ENCODE results near the gene CSMD2.

The CSMD2 gene

DNA sequence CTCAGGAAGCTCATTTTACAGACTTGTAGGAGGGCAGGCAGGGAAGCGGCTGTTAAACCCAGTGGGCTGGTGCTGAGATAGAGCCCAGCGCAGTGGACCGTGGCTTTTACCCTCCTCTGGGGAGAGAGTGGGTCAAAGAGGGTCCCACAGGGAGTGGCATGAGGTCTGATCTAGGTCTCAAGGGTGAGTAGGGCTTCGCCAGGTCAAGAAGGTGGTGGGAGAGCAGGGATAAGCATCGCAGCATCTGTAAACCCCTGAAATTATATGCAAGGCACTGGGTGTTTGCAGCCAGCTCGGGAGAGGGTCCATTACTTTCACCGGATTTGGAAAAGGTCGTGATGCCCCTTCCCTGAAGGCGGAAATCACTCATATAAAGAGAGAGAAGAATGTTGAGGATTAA, 603.5 kb downstream of the CSMD2 start:
- TF ChIP-seq EZH2phosphoT487 (IDR thresholded peaks at IDR 0.05; ENCODE audit: borderline replicate concordance) (no peak), CTCF (conservative IDR thresholded peaks at IDR 0.05; ENCODE audit: low read length) (no peak)
- Histone ChIP-seq H3F3A (ENCODE audit: low read depth) (no peaks in the 10 kb centered on the region), H3K9me2 (replicated peaks; ENCODE audit: low read depth, low read length) (no peaks in the 10 kb centered on the region), H3K27me3 (ENCODE audit: insufficient read depth, low read length, poor library complexity, severe bottlenecking) (no peaks in the 10 kb centered on the region), H4K20me1 (ENCODE audit: insufficient read depth, low read length, poor library complexity, severe bottlenecking) (no peaks in the 10 kb centered on the region), H3K4me3 (ENCODE audit: low read length, poor library complexity, severe bottlenecking) (no peak overlapping the region), H3K36me3 (ENCODE audit: insufficient read depth, low read length) (no peaks in the 10 kb centered on the region), H3K79me2 (ENCODE audit: insufficient read depth, low read length) (no peaks in the 10 kb centered on the region), H3K9ac (ENCODE audit: low read depth, low read length, poor library complexity, severe bottlenecking) (no peak overlapping the region), H2AFZ (ENCODE audit: low read length) (no peak overlapping the region), H3K4me1 (ENCODE audit: insufficient read depth, low read length, poor library complexity, severe bottlenecking) (no peaks in the 10 kb centered on the region), H3K4me2 (ENCODE audit: low read depth, low read length, poor library complexity, severe bottlenecking) (no peak overlapping the region), H3K9me3 (ENCODE audit: insufficient read depth, low read depth, low read length) (no peaks in the 10 kb centered on the region)

DNA sequence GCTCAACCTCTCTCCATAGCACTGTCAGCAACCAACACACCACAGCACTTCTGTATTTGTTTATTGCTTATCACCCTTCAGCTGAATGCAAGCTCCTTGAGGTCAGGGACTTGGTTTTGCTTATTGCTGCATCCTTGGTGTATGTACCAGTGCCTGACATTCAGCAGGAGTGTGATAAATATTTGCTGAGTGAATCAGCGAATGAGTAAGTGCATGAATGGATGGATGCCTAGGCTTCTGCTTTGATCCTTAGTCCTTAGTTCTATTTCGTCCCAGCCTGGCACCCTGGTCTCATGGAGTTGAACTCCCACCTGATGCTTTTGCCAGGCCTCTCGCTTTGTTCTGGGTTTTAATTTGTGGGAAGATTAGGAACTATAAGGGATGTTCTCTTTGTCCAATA, 604.4 kb downstream of the CSMD2 start:
- Histone ChIP-seq H3K79me2 (ENCODE audit: insufficient read depth, low read length) (no peaks in the 10 kb centered on the region), H3K4me3 (ENCODE audit: low read length, poor library complexity, severe bottlenecking) (no peak overlapping the region), H3K9me2 (replicated peaks; ENCODE audit: low read depth, low read length) (no peaks in the 10 kb centered on the region), H2AFZ (ENCODE audit: low read length) (no peak overlapping the region), H4K20me1 (ENCODE audit: insufficient read depth, low read length, poor library complexity, severe bottlenecking) (no peaks in the 10 kb centered on the region), H3K27me3 (ENCODE audit: insufficient read depth, low read length, poor library complexity, severe bottlenecking) (no peaks in the 10 kb centered on the region), H3F3A (ENCODE audit: low read depth) (no peaks in the 10 kb centered on the region), H3K4me1 (ENCODE audit: insufficient read depth, low read length, poor library complexity, severe bottlenecking) (no peaks in the 10 kb centered on the region), H3K4me2 (ENCODE audit: low read depth, low read length, poor library complexity, severe bottlenecking) (no peak overlapping the region), H3K9ac (ENCODE audit: low read depth, low read length, poor library complexity, severe bottlenecking) (no peak overlapping the region), H3K9me3 (ENCODE audit: insufficient read depth, low read depth, low read length) (no peaks in the 10 kb centered on the region), H3K36me3 (ENCODE audit: insufficient read depth, low read length) (no peaks in the 10 kb centered on the region)
- no peak for TF ChIP-seq CTCF (conservative IDR thresholded peaks at IDR 0.05; ENCODE audit: low read length)
- no peak for TF ChIP-seq EZH2phosphoT487 (IDR thresholded peaks at IDR 0.05; ENCODE audit: borderline replicate concordance)

GRCh38 chr1:33548721-33549120, 616.3 kb downstream of the CSMD2 start:
- H4K20me1 ChIP-seq (ENCODE audit: insufficient read depth, low read length, poor library complexity, severe bottlenecking) = no peaks in the 10 kb centered on the region
- TF ChIP-seq EZH2phosphoT487 (IDR thresholded peaks at IDR 0.05; ENCODE audit: borderline replicate concordance) = no peak
- no peak for TF ChIP-seq CTCF (conservative IDR thresholded peaks at IDR 0.05; ENCODE audit: low read length)
- H3K4me2 ChIP-seq (ENCODE audit: low read depth, low read length, poor library complexity, severe bottlenecking) = no peak overlapping the region
- H3K79me2 ChIP-seq (ENCODE audit: insufficient read depth, low read length) = no peaks in the 10 kb centered on the region
- H3K9me3 ChIP-seq (ENCODE audit: insufficient read depth, low read depth, low read length) = no peaks in the 10 kb centered on the region
- H3K9ac ChIP-seq (ENCODE audit: low read depth, low read length, poor library complexity, severe bottlenecking) = no peak overlapping the region
- H3K36me3 ChIP-seq (ENCODE audit: insufficient read depth, low read length) = no peaks in the 10 kb centered on the region
- H3F3A ChIP-seq (ENCODE audit: low read depth) = no peaks in the 10 kb centered on the region
- H3K9me2 ChIP-seq (replicated peaks; ENCODE audit: low read depth, low read length) = no peaks in the 10 kb centered on the region
- H3K4me1 ChIP-seq (ENCODE audit: insufficient read depth, low read length, poor library complexity, severe bottlenecking) = no peaks in the 10 kb centered on the region
- H3K27me3 ChIP-seq (ENCODE audit: insufficient read depth, low read length, poor library complexity, severe bottlenecking) = no peaks in the 10 kb centered on the region
- no peak overlapping the region for H3K4me3 ChIP-seq (ENCODE audit: low read length, poor library complexity, severe bottlenecking)
- H2AFZ ChIP-seq (ENCODE audit: low read length) = no peak overlapping the region
